HCT116 (cell line): ENCODE data around the gene STX5. TPM values are rescaled to one million over a fixed set of nuclear protein-coding genes. Genes with fewer than 3 reads are reported as not detected.

Experiments used
- ATAC-seq: fragments of 200-7000 bp; cut with Tn5 transposase; 2 replicates; pipeline ENCODE4 v1.9.1; 2020; ENCODE audit warnings: mild to moderate bottlenecking, moderate library complexity
- BruUV-seq: library from RNA; stranded (reverse); fragments of 400-500 nt; replicated peaks from 2 replicates; lab custom pipeline; 2021; lab: Mats Ljungman, UMichigan
- CTCF ChIA-PET: fragments of 300-600 bp; sonication (Branson Sonifier 250); formaldehyde crosslinking; loops from one replicate; lab custom pipeline; 2021; ENCODE audit warnings: antibody characterized with exemption; lab: Charles Lee
- POLR2A ChIA-PET: fragments of 300-600, 350-600 bp; sonication (Branson Sonifier 250); formaldehyde crosslinking; loops from one replicate; lab custom pipeline; 2021; ENCODE audit warnings: antibody characterized with exemption; lab: Charles Lee
- RAD21 ChIA-PET, 2 experiments: fragments of 300-600 bp; sonication (Branson Sonifier 250); formaldehyde crosslinking; loops; one replicate each; lab custom pipeline; 2023; ENCODE audit warnings: low total read pairs in 2 of 2; ENCODE audit not compliant: uncharacterized antibody in 2 of 2, unreplicated experiment in 2 of 2, low non-redundant PET in 1 of 2; lab: Charles Lee
- DNase-seq: peaks from one replicate; pipeline ENCODE4 v3.0.0-alpha.2; 2010; ENCODE audit warnings: low read depth, low spot score
- H2AFZ ChIP-seq: fragments of 200-600 bp; shearing (Covaris generic), sonication (generic); 2 replicates; pipeline ENCODE4 v1.6.1; 2017; ENCODE audit warnings: low read depth, mixed run types, mixed read lengths, antibody characterized with exemption, low read length; ENCODE audit not compliant: poor library complexity, severe bottlenecking
- H3K27ac ChIP-seq: 2 replicates; pipeline ENCODE4 v1.5.1; 2012; ENCODE audit warnings: low read depth, low read length
- H3K27me3 ChIP-seq: fragments of 200-600 bp; sonication (generic); 2 replicates; pipeline ENCODE4 v1.6.1; 2016; ENCODE audit warnings: mixed run types, low read length, mixed read lengths; ENCODE audit not compliant: insufficient read depth
- H3K36me3 ChIP-seq, 2 experiments: fragments of 200-500 bp in 1 of 2; fragments of 200-600 bp in 1 of 2; sonication (Bioruptor generic) in 1 of 2; sonication (generic) in 1 of 2; 2 replicates each; pipeline versions ENCODE4 v1.5.1 to v1.6.1; 2014 to 2016; ENCODE audit warnings: low read length in 2 of 2, inconsistent platforms in 1 of 2, mixed read lengths in 1 of 2, mixed run types in 1 of 2; ENCODE audit not compliant: insufficient read depth in 2 of 2, control insufficient read depth in 1 of 2
- H3K4me1 ChIP-seq, 2 experiments: fragments of 200-600 bp in 1 of 2; sonication (generic) in 1 of 2; 2 replicates each; pipeline versions ENCODE4 v1.5.1 to v1.6.1; 2012 to 2017; ENCODE audit warnings: low read length in 2 of 2, inconsistent platforms in 1 of 2, mild to moderate bottlenecking in 1 of 2, mixed read lengths in 1 of 2, mixed run types in 1 of 2, moderate library complexity in 1 of 2; ENCODE audit not compliant: insufficient read depth in 2 of 2, control insufficient read depth in 1 of 2
- H3K4me2 ChIP-seq: fragments of 200-600 bp; sonication (generic); 2 replicates; pipeline ENCODE4 v1.6.1; 2017; ENCODE audit warnings: mixed run types, low read length, mixed read lengths
- H3K4me3 ChIP-seq, 2 experiments: fragments of 200-600 bp in 1 of 2; sonication (generic) in 1 of 2; replicated peaks in 1 of 2; 2 replicates each; pipeline ENCODE4 v1.5.1; 2011 to 2016; ENCODE audit warnings: low read length in 2 of 2, control low read depth in 1 of 2, low read depth in 1 of 2, mild to moderate bottlenecking in 1 of 2, mixed read lengths in 1 of 2, mixed run types in 1 of 2
- H3K79me2 ChIP-seq: fragments of 200-600 bp; sonication (generic); 2 replicates; pipeline ENCODE4 v1.6.1; 2017; ENCODE audit warnings: mild to moderate bottlenecking, mixed run types, low read length, moderate library complexity, mixed read lengths; ENCODE audit not compliant: insufficient read depth
- H3K9ac ChIP-seq: fragments of 200-600 bp; sonication (generic); 2 replicates; pipeline ENCODE4 v1.6.1; 2016; ENCODE audit warnings: low read length, mixed read lengths
- H3K9me2 ChIP-seq: fragments of 200-600 bp; sonication (generic), shearing (Covaris generic); 2 replicates; pipeline ENCODE4 v1.6.1; 2017; ENCODE audit warnings: mixed run types, mild to moderate bottlenecking, moderate library complexity; ENCODE audit not compliant: insufficient read depth
- H3K9me3 ChIP-seq, 2 experiments: fragments of 200-500 bp in 1 of 2; fragments of 200-600 bp in 1 of 2; sonication (Bioruptor generic) in 1 of 2; sonication (generic) in 1 of 2; 2 replicates each; pipeline ENCODE4 v1.6.1; 2014 to 2017; ENCODE audit warnings: low read length in 2 of 2, mixed read lengths in 2 of 2, inconsistent platforms in 1 of 2, low read depth in 1 of 2, mild to moderate bottlenecking in 1 of 2, mixed run types in 1 of 2, moderate library complexity in 1 of 2; ENCODE audit not compliant: control insufficient read depth in 1 of 2, insufficient read depth in 1 of 2
- H4K20me1 ChIP-seq: fragments of 200-600 bp; sonication (generic), shearing (Covaris generic); 2 replicates; pipeline ENCODE4 v1.6.1; 2017; ENCODE audit warnings: mixed run types, mild to moderate bottlenecking, moderate library complexity; ENCODE audit not compliant: insufficient read depth
- ATF3 ChIP-seq: IDR thresholded peaks from 2 replicates; pipeline ENCODE4 v1.6.1; 2012
- CEBPB ChIP-seq: IDR thresholded peaks from 2 replicates; pipeline ENCODE4 v1.6.1; 2012; ENCODE audit warnings: low read depth
- ELF1 ChIP-seq: IDR thresholded peaks from 2 replicates; pipeline ENCODE4 v1.6.1; 2012; ENCODE audit warnings: low read depth, borderline replicate concordance
- EZH2 ChIP-seq: fragments of 200-600 bp; sonication (generic); IDR thresholded peaks from 2 replicates; pipeline ENCODE4 v1.6.1; 2017; ENCODE audit warnings: antibody characterized with exemption, mixed run types
- JUND ChIP-seq: IDR thresholded peaks from 2 replicates; pipeline ENCODE4 v1.6.1; 2012
- POLR2AphosphoS5 ChIP-seq: IDR thresholded peaks from 2 replicates; pipeline ENCODE4 v1.6.1; 2011; ENCODE audit warnings: mild to moderate bottlenecking, low read depth, low read length, moderate library complexity
- RAD21 ChIP-seq: IDR thresholded peaks from 2 replicates; pipeline ENCODE4 v1.6.1; 2012; ENCODE audit warnings: low read depth, mild to moderate bottlenecking
- SIN3A ChIP-seq: IDR thresholded peaks from 2 replicates; pipeline ENCODE4 v1.6.1; 2012; ENCODE audit warnings: low read depth
- SP1 ChIP-seq: IDR thresholded peaks from 2 replicates; pipeline ENCODE4 v1.6.1; 2012; ENCODE audit warnings: low read depth
- SRF ChIP-seq: IDR thresholded peaks from 2 replicates; pipeline ENCODE4 v1.6.1; 2012; ENCODE audit warnings: low read depth
- TCF7L2 ChIP-seq: IDR thresholded peaks from 2 replicates; pipeline ENCODE4 v1.7.0; 2011; ENCODE audit warnings: borderline replicate concordance, inconsistent platforms; ENCODE audit not compliant: insufficient read depth, insufficient read length; ENCODE audit errors: extremely low read depth
- YY1 ChIP-seq: IDR thresholded peaks from 2 replicates; pipeline ENCODE4 v1.6.1; 2011; ENCODE audit warnings: low read length, low read depth, moderate library complexity, mild to moderate bottlenecking; ENCODE audit not compliant: insufficient replicate concordance; ENCODE audit errors: extremely low read depth
- ZFX ChIP-seq: fragments of 450-650 bp; IDR thresholded peaks from 2 replicates; pipeline ENCODE4 v1.6.1; 2017
- ZNF274 ChIP-seq: fragments of 200-500 bp; sonication (Bioruptor generic); IDR thresholded peaks from 2 replicates; pipeline ENCODE4 v1.6.1; 2014; ENCODE audit warnings: mild to moderate bottlenecking, low read depth, low read length, inconsistent platforms
- intact Hi-C: fragments of 100-400 bp; cut with micrococcal nuclease; formaldehyde crosslinking; loops from 2 replicates; pipeline ENCODE4 v1.10.0; 2022
- total RNA-seq: library from RNA; stranded (reverse); gene quantifications from one replicate; pipeline ENCODE4 v1.2.1, GENCODE V29; 2021; ENCODE audit not compliant: unreplicated experiment
- TF ChIP-seq, protein P1 (sequence below), 3 experiments: fragments of 200-600 bp in 1 of 3; sonication (generic) in 1 of 3; IDR thresholded peaks in 2 of 3; conservative IDR thresholded peaks in 1 of 3; 2 replicates each; pipeline ENCODE4 v1.5.1; 2012 to 2017; ENCODE audit warnings: low read depth in 2 of 3, low read length in 2 of 3, antibody characterized with exemption in 1 of 3, borderline replicate concordance in 1 of 3, control low read depth in 1 of 3, mild to moderate bottlenecking in 1 of 3, mixed read lengths in 1 of 3, mixed run types in 1 of 3, moderate library complexity in 1 of 3; ENCODE audit not compliant: insufficient read depth in 1 of 3

Gene STX5
- total RNA-seq, 1 experiment from 2014 or later = 29.5 TPM

GRCh38 chr11:62804310-62805075 is 27.4 kb downstream of the STX5 start:
- CTCF ChIA-PET = no interaction called here
- intact Hi-C loops = no loop called here
- H2AFZ ChIP-seq = no peak overlapping the region

More at GRCh38 chr11:62804310-62805075, 27.4 kb downstream of the STX5 start:
- H3K27ac ChIP-seq = peak overlapping the region; percentile 85
- H3K9me2 ChIP-seq = no peaks in the 10 kb centered on the region
- no peaks in the 10 kb centered on the region for H3K27me3 ChIP-seq
- H3K4me3 ChIP-seq = peak overlapping the region; percentile 68 to 79
- TF ChIP-seq ZFX (no peak), CEBPB (no peak), ELF1 (no peak), RAD21 (no peak), EZH2 (no peak), SRF (no peak), SIN3A (no peak), JUND (no peak), YY1 (no peak), POLR2AphosphoS5 (no peak), ATF3 (no peak), ZNF274 (no peak), TCF7L2 (no peak), SP1 (no peak)
- TF ChIP-seq, protein P1, sequence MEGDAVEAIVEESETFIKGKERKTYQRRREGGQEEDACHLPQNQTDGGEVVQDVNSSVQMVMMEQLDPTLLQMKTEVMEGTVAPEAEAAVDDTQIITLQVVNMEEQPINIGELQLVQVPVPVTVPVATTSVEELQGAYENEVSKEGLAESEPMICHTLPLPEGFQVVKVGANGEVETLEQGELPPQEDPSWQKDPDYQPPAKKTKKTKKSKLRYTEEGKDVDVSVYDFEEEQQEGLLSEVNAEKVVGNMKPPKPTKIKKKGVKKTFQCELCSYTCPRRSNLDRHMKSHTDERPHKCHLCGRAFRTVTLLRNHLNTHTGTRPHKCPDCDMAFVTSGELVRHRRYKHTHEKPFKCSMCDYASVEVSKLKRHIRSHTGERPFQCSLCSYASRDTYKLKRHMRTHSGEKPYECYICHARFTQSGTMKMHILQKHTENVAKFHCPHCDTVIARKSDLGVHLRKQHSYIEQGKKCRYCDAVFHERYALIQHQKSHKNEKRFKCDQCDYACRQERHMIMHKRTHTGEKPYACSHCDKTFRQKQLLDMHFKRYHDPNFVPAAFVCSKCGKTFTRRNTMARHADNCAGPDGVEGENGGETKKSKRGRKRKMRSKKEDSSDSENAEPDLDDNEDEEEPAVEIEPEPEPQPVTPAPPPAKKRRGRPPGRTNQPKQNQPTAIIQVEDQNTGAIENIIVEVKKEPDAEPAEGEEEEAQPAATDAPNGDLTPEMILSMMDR (IDR thresholded peaks at IDR 0.05 in 2 of 3, conservative IDR thresholded peaks at IDR 0.05 in 1 of 3; ENCODE audit: borderline replicate concordance in 1 of 3, insufficient read depth in 1 of 3, low read depth in 2 of 3, low read length in 2 of 3) = no peak
- ATAC-seq (peak; percentile 23), DNase-seq (no peak)
- peaks cover 28 to 31% of the 10 kb centered on the region in 2 experiments for H3K36me3 ChIP-seq
- no peaks in the 10 kb centered on the region for H3K9me3 ChIP-seq
- BruUV-seq = TSS peak; percentile 77
- H4K20me1 ChIP-seq = no peaks in the 10 kb centered on the region
- ChIA-PET POLR2A (interaction anchor here (0.7 to 1.7 kb wide), 2 partner anchors 10 to 37 kb away, joined by 4 to 7 read pairs; no protein-coding TSS in a partner anchor), RAD21 (no interaction called here)
- H3K4me2 ChIP-seq = peak overlapping the region; percentile 86
- peak overlapping the region; percentile 89 for H3K9ac ChIP-seq
- peaks cover 38% of the 10 kb centered on the region for H3K79me2 ChIP-seq
- H3K4me1 ChIP-seq = peaks cover 0 to 21% of the 10 kb centered on the region in 2 experiments; a peak in 3 of 4 replicates
